HepG2 (cell line): ENCODE results near the gene GP1BA. TPM values are rescaled to one million over a fixed set of nuclear protein-coding genes. Genes with fewer than 3 reads are reported as not detected.

Experiments
- ARHGAP35 ChIP-seq: sonication (generic); formaldehyde crosslinking; IDR thresholded peaks from 2 replicates; pipeline ENCODE4 v1.9.0; 2022; ENCODE audit warnings: mild to moderate bottlenecking, inconsistent platforms, moderate library complexity, missing genetic modification reagents, borderline replicate concordance
- CREB1 ChIP-seq, 2 experiments: fragments of 450-650 bp in 1 of 2; IDR thresholded peaks; 2 replicates each; pipeline ENCODE4 v1.6.1; 2016 to 2017; ENCODE audit warnings: control low read depth in 1 of 2, mild to moderate bottlenecking in 1 of 2, missing compliant biosample characterization in 1 of 2, missing genetic modification characterization in 1 of 2
- HNF4A ChIP-seq: sonication (generic); formaldehyde crosslinking; IDR thresholded peaks from 2 replicates; pipeline ENCODE4 v1.4.0; 2020; ENCODE audit warnings: missing genetic modification reagents
- HNRNPUL1 ChIP-seq: fragments of 200-400 bp; formaldehyde crosslinking; IDR thresholded peaks from 2 replicates; pipeline ENCODE4 v1.6.1; 2017; ENCODE audit warnings: low read depth, mild to moderate bottlenecking, low read length, moderate library complexity
- JARID2 ChIP-seq: sonication (generic); formaldehyde crosslinking; IDR thresholded peaks from 2 replicates; pipeline ENCODE4 v1.8.1; 2023; ENCODE audit warnings: missing genetic modification reagents, inconsistent platforms; ENCODE audit not compliant: insufficient replicate concordance
- KLF15 ChIP-seq: sonication (generic); formaldehyde crosslinking; IDR thresholded peaks from 2 replicates; pipeline ENCODE4 v1.8.1; 2023; ENCODE audit warnings: borderline replicate concordance, mild to moderate bottlenecking, inconsistent platforms, missing genetic modification reagents, mixed read lengths
- KMT2A ChIP-seq: sonication (generic); formaldehyde crosslinking; IDR thresholded peaks from 2 replicates; pipeline ENCODE4 v1.4.0; 2020; ENCODE audit warnings: missing genetic modification reagents
- MAFG ChIP-seq: sonication (generic); formaldehyde crosslinking; IDR thresholded peaks from 2 replicates; pipeline ENCODE4 v1.5.1; 2020; ENCODE audit warnings: mild to moderate bottlenecking, missing genetic modification reagents
- NPAS2 ChIP-seq: sonication (generic); formaldehyde crosslinking; IDR thresholded peaks from 2 replicates; pipeline ENCODE4 v1.8.0; 2022; ENCODE audit warnings: mild to moderate bottlenecking, missing genetic modification reagents, borderline replicate concordance
- PAWR ChIP-seq: sonication (generic); formaldehyde crosslinking; IDR thresholded peaks from 2 replicates; pipeline ENCODE4 v1.4.0; 2020; ENCODE audit warnings: missing genetic modification reagents, mild to moderate bottlenecking, borderline replicate concordance
- POGZ ChIP-seq: sonication (generic); formaldehyde crosslinking; IDR thresholded peaks from 2 replicates; pipeline ENCODE4 v1.4.0; 2020; ENCODE audit warnings: mild to moderate bottlenecking, missing genetic modification reagents
- SNAI1 ChIP-seq: sonication (generic); formaldehyde crosslinking; IDR thresholded peaks from 2 replicates; pipeline ENCODE4 v1.5.0; 2020; ENCODE audit warnings: mild to moderate bottlenecking, missing genetic modification reagents, borderline replicate concordance
- TCF7L2 ChIP-seq: IDR thresholded peaks from 2 replicates; pipeline ENCODE4 v1.6.1; 2011; ENCODE audit warnings: mild to moderate bottlenecking, low read depth, low read length, moderate library complexity
- THAP11 ChIP-seq: IDR thresholded peaks from 2 replicates; pipeline ENCODE4 v1.6.1; 2016; ENCODE audit warnings: missing biosample characterization, missing genetic modification reagents
- XRCC5 ChIP-seq: fragments of 200-400 bp; formaldehyde crosslinking; optimal IDR thresholded peaks from 2 replicates; pipeline ENCODE3; 2017; ENCODE audit warnings: mild to moderate bottlenecking, low read length
- YY1 ChIP-seq: IDR thresholded peaks from 2 replicates; pipeline ENCODE4 v1.6.1; 2011; ENCODE audit warnings: low read length, low read depth, moderate library complexity, mild to moderate bottlenecking; ENCODE audit not compliant: insufficient read depth, insufficient replicate concordance
- ZBTB38 ChIP-seq: sonication (generic); formaldehyde crosslinking; IDR thresholded peaks from 2 replicates; pipeline ENCODE4 v1.5.1; 2020; ENCODE audit warnings: mild to moderate bottlenecking, missing genetic modification reagents
- ZNF432 ChIP-seq: sonication (generic); formaldehyde crosslinking; IDR thresholded peaks from 2 replicates; pipeline ENCODE4 v1.5.0; 2020; ENCODE audit warnings: missing genetic modification reagents, mild to moderate bottlenecking, borderline replicate concordance
- ZNF563 ChIP-seq: sonication (generic); formaldehyde crosslinking; IDR thresholded peaks from 2 replicates; pipeline ENCODE4 v1.8.0; 2022; ENCODE audit warnings: mild to moderate bottlenecking, moderate library complexity, missing genetic modification reagents
- ZNF569 ChIP-seq: sonication (generic); formaldehyde crosslinking; IDR thresholded peaks from 2 replicates; pipeline ENCODE4 v1.5.0; 2020; ENCODE audit warnings: mild to moderate bottlenecking, missing genetic modification reagents, moderate library complexity, borderline replicate concordance
- ZSCAN20 ChIP-seq: sonication (generic); formaldehyde crosslinking; IDR thresholded peaks from 2 replicates; pipeline ENCODE4 v1.4.0; 2020; ENCODE audit warnings: missing genetic modification reagents, mild to moderate bottlenecking, borderline replicate concordance
- polyA plus RNA-seq, 8 experiments: library from polyadenylated mRNA; depleted of rRNA in 3 of 8; stranded (reverse) in 7 of 8; unstranded in 1 of 8; fragments of >200 nt; fragmentation: Illumina TruSeq in 4 of 8; extraction: Trizol in 4 of 8; gene quantifications; 2 replicates each; pipeline versions ENCODE4 v1.2.1 to v1.2.3, GENCODE V29; 2011 to 2016; ENCODE audit warnings: low read depth in 4 of 8, missing spikeins in 1 of 8, mixed read lengths in 1 of 8; ENCODE audit not compliant: insufficient read depth in 1 of 8
- total RNA-seq, 5 experiments: library from RNA; depleted of rRNA; stranded (reverse); fragments of >200 nt; fragmentation: Illumina TruSeq; extraction: Trizol; gene quantifications; 2 replicates each; pipeline ENCODE4 v1.2.3, GENCODE V29; 2016; ENCODE audit warnings: low read depth in 1 of 5
- TF ChIP-seq, protein P1 (sequence below): sonication (generic); formaldehyde crosslinking; IDR thresholded peaks from 2 replicates; pipeline ENCODE4; 2020; ENCODE audit warnings: missing genetic modification reagents, mild to moderate bottlenecking, borderline replicate concordance
- TF ChIP-seq, protein P2 (sequence below): IDR thresholded peaks from 2 replicates; pipeline ENCODE4 v1.6.1; 2016; ENCODE audit warnings: mild to moderate bottlenecking, missing biosample characterization, missing genetic modification reagents
- TF ChIP-seq, protein P3 (sequence below): sonication (generic); formaldehyde crosslinking; IDR thresholded peaks from 2 replicates; pipeline ENCODE4 v1.5.1; 2020; ENCODE audit warnings: mild to moderate bottlenecking, missing genetic modification reagents, borderline replicate concordance
- TF ChIP-seq, protein P4 (sequence below): sonication (generic); formaldehyde crosslinking; IDR thresholded peaks from 2 replicates; pipeline ENCODE4 v1.8.1; 2023; ENCODE audit warnings: mild to moderate bottlenecking, missing genetic modification reagents

GP1BA gene
- total and polyA plus RNA-seq, 2 of the 13 experiments (the other 11 are each of a cell fraction or from before 2014, with no cell fraction given), result not detected

DNA sequence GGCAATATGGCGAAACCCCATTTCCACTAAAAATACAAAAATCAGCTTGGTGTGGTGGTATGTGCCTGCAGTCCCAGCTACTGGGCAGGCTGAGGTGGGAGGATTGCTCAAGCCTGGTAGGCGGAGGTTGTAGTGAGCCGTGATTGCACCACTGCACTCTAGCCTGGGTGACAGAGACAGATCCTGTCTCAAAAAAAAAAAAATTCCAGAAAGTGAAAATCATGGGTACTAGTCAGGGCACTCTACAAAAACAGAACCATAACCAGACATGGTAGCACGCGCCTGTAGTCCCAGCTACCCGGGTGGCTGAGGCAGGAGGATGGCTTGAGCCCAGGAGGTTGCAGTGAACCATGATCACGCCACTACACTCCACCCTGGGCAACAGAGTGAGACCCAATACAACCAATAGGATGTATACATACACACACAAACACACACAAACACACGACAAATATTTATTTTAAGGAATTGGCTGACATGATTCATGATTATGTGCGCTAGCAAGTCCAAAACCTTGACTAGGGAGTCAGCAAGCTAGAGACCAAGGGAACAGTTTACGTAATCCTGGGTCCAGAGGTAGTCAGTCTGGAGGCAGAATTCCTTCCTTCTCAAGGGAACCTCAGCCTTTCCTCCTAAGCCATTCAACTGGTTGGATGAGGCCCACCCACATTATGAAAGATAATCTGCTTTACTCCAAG, 11.6 kb upstream of the GP1BA start (continued):
- TF ChIP-seq, protein P1, sequence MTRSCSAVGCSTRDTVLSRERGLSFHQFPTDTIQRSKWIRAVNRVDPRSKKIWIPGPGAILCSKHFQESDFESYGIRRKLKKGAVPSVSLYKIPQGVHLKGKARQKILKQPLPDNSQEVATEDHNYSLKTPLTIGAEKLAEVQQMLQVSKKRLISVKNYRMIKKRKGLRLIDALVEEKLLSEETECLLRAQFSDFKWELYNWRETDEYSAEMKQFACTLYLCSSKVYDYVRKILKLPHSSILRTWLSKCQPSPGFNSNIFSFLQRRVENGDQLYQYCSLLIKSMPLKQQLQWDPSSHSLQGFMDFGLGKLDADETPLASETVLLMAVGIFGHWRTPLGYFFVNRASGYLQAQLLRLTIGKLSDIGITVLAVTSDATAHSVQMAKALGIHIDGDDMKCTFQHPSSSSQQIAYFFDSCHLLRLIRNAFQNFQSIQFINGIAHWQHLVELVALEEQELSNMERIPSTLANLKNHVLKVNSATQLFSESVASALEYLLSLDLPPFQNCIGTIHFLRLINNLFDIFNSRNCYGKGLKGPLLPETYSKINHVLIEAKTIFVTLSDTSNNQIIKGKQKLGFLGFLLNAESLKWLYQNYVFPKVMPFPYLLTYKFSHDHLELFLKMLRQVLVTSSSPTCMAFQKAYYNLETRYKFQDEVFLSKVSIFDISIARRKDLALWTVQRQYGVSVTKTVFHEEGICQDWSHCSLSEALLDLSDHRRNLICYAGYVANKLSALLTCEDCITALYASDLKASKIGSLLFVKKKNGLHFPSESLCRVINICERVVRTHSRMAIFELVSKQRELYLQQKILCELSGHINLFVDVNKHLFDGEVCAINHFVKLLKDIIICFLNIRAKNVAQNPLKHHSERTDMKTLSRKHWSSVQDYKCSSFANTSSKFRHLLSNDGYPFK (CRISPR knock-in tag), result no peak
- TF ChIP-seq XRCC5, result no peak
- TF ChIP-seq, protein P2, sequence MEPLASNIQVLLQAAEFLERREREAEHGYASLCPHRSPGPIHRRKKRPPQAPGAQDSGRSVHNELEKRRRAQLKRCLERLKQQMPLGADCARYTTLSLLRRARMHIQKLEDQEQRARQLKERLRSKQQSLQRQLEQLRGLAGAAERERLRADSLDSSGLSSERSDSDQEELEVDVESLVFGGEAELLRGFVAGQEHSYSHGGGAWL (CRISPR knock-in tag), result no peak
- TF ChIP-seq MAFG, result no peak
- peak; percentile 39; the same call in 1 of the 2 replicates for TF ChIP-seq ARHGAP35 (CRISPR knock-in tag)
- TF ChIP-seq ZNF563 (CRISPR knock-in tag), result no peak
- TF ChIP-seq, protein P3, sequence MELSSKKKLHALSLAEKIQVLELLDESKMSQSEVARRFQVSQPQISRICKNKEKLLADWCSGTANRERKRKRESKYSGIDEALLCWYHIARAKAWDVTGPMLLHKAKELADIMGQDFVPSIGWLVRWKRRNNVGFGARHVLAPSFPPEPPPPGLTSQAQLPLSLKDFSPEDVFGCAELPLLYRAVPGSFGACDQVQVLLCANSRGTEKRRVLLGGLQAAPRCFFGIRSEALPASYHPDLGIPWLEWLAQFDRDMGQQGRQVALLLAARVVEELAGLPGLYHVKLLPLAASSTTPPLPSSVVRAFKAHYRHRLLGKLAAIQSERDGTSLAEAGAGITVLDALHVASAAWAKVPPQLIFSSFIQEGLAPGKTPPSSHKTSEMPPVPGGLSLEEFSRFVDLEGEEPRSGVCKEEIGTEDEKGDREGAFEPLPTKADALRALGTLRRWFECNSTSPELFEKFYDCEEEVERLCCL (CRISPR knock-in tag), result no peak
- TF ChIP-seq, protein P4, sequence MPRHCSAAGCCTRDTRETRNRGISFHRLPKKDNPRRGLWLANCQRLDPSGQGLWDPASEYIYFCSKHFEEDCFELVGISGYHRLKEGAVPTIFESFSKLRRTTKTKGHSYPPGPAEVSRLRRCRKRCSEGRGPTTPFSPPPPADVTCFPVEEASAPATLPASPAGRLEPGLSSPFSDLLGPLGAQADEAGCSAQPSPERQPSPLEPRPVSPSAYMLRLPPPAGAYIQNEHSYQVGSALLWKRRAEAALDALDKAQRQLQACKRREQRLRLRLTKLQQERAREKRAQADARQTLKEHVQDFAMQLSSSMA (CRISPR knock-in tag), result no peak
- no peak for TF ChIP-seq CREB1 (IDR thresholded peaks at IDR 0.05)
- TF ChIP-seq CREB1 (CRISPR knock-in tag; IDR thresholded peaks at IDR 0.05), result peak; percentile 48
- no peak for TF ChIP-seq ZBTB38 (CRISPR knock-in tag)
- TF ChIP-seq YY1, result no peak
- TF ChIP-seq ZSCAN20, result no peak
- TF ChIP-seq NPAS2 (CRISPR knock-in tag), result no peak
- TF ChIP-seq THAP11 (CRISPR knock-in tag), result no peak
- TF ChIP-seq POGZ (CRISPR knock-in tag), result no peak
- no peak for TF ChIP-seq ZNF432 (CRISPR knock-in tag)
- TF ChIP-seq HNRNPUL1, result no peak
- no peak for TF ChIP-seq JARID2 (CRISPR knock-in tag)
- no peak for TF ChIP-seq KLF15 (CRISPR knock-in tag)
- TF ChIP-seq ZNF569 (CRISPR knock-in tag), result no peak
- TF ChIP-seq TCF7L2, result no peak
- TF ChIP-seq PAWR, result no peak
- TF ChIP-seq SNAI1, result no peak
- TF ChIP-seq KMT2A (CRISPR knock-in tag), result no peak
- 0 out of 2 replicates have a peak, but pooled peaks have one; percentile 51 for TF ChIP-seq HNF4A (CRISPR knock-in tag)
